SK-N-SH (cell line): Measurements from ENCODE around the gene ZNF143. TPM values are rescaled to one million over a fixed set of nuclear protein-coding genes. Genes with fewer than 3 reads are reported as not detected.
A peak's percentile ranks its signal among the peaks of the same experiment; 100 is the strongest.

Experiments
- CTCF ChIA-PET: fragments of 300-600, 350-600 bp; formaldehyde crosslinking; extraction: SDS; loops from one replicate; lab custom pipeline; 2021; lab: Yijun Ruan, JAX
- POLR2A ChIA-PET: fragments of 350-600 bp; sonication (Branson Sonifier 250); formaldehyde crosslinking; extraction: SDS; loops from one replicate; lab custom pipeline; 2020; ENCODE audit warnings: antibody characterized with exemption, inconsistent platforms; lab: Yijun Ruan, JAX
- DNase-seq: peaks from one replicate; pipeline ENCODE4 v3.0.0; 2012
- H2AFZ ChIP-seq: fragments of 200-600 bp; sonication (generic); 2 replicates; pipeline ENCODE4 v1.8.1; 2016; ENCODE audit warnings: antibody characterized with exemption, mild to moderate bottlenecking, low read depth
- H3F3A ChIP-seq: fragments of 200-600 bp; sonication (generic); replicated peaks from 2 replicates; pipeline ENCODE3; 2016; ENCODE audit warnings: antibody characterized with exemption, mild to moderate bottlenecking; ENCODE audit not compliant: insufficient read depth
- H3K27ac ChIP-seq, 2 experiments: fragments of 200-500 bp in 1 of 2; fragments of 200-600 bp in 1 of 2; sonication (Bioruptor generic) in 1 of 2; sonication (generic), shearing (Covaris generic) in 1 of 2; 2 replicates each; pipeline versions ENCODE4 v1.5.1 to v1.6.1; 2014 to 2016; ENCODE audit warnings: low read depth in 2 of 2, inconsistent platforms in 1 of 2, low read length in 1 of 2, mild to moderate bottlenecking in 1 of 2, mixed read lengths in 1 of 2
- H3K27me3 ChIP-seq: fragments of 200-600 bp; sonication (generic), shearing (Covaris generic); 2 replicates; pipeline ENCODE4 v1.6.1; 2016; ENCODE audit warnings: mixed run types; ENCODE audit not compliant: insufficient read depth
- H3K36me3 ChIP-seq, 2 experiments: fragments of 200-500 bp in 1 of 2; fragments of 200-600 bp in 1 of 2; sonication (Bioruptor generic) in 1 of 2; sonication (generic) in 1 of 2; replicated peaks in 1 of 2; 2 replicates each; pipeline versions ENCODE3 to v1.5.1; 2014 to 2016; ENCODE audit warnings: low read length in 1 of 2, mild to moderate bottlenecking in 1 of 2; ENCODE audit not compliant: insufficient read depth in 2 of 2, control insufficient read depth in 1 of 2
- H3K4me1 ChIP-seq, 2 experiments: fragments of 200-500 bp in 1 of 2; fragments of 200-600 bp in 1 of 2; sonication (Bioruptor generic) in 1 of 2; sonication (generic), shearing (Covaris generic) in 1 of 2; 2 replicates each; pipeline versions ENCODE4 v1.5.1 to v1.6.1; 2014 to 2016; ENCODE audit warnings: low read depth in 1 of 2, low read length in 1 of 2, mixed run types in 1 of 2; ENCODE audit not compliant: insufficient read depth in 2 of 2, control insufficient read depth in 1 of 2
- H3K4me2 ChIP-seq: fragments of 200-600 bp; sonication (generic), shearing (Covaris generic); 2 replicates; pipeline ENCODE4 v1.6.1; 2017; ENCODE audit warnings: mixed run types
- H3K4me3 ChIP-seq, 2 experiments: fragments of 200-500 bp in 1 of 2; fragments of 200-600 bp in 1 of 2; sonication (Bioruptor generic) in 1 of 2; sonication (generic), shearing (Covaris generic) in 1 of 2; 2 replicates each; pipeline versions ENCODE4 v1.5.1 to v1.8.1; 2014 to 2016; ENCODE audit warnings: low read depth in 2 of 2, inconsistent platforms in 1 of 2, low read length in 1 of 2, mild to moderate bottlenecking in 1 of 2, mixed read lengths in 1 of 2, moderate library complexity in 1 of 2
- H3K79me2 ChIP-seq: fragments of 200-600 bp; sonication (generic); 2 replicates; pipeline ENCODE4 v1.8.1; 2017; ENCODE audit warnings: mild to moderate bottlenecking; ENCODE audit not compliant: insufficient read depth
- H3K9ac ChIP-seq: fragments of 200-600 bp; sonication (generic); 2 replicates; pipeline ENCODE4 v1.6.1; 2017; ENCODE audit warnings: mixed run types
- H3K9me2 ChIP-seq: fragments of 200-600 bp; sonication (generic); 2 replicates; pipeline ENCODE4 v1.6.1; 2017; ENCODE audit warnings: mixed run types
- H3K9me3 ChIP-seq: fragments of 200-600 bp; sonication (generic); 2 replicates; pipeline ENCODE4 v1.6.1; 2017; ENCODE audit warnings: mixed run types, mild to moderate bottlenecking, moderate library complexity
- H4K20me1 ChIP-seq: fragments of 200-600 bp; sonication (generic); 2 replicates; pipeline ENCODE4 v1.6.1; 2017; ENCODE audit warnings: mild to moderate bottlenecking, mixed run types; ENCODE audit not compliant: insufficient read depth
- CTCF ChIP-seq: fragments of 200-600 bp; sonication (generic); IDR thresholded peaks from 2 replicates; pipeline ENCODE4 v1.6.1; 2017; ENCODE audit warnings: antibody characterized with exemption, mild to moderate bottlenecking, moderate library complexity
- FOXJ3 ChIP-seq: sonication (generic); formaldehyde crosslinking; IDR thresholded peaks from 2 replicates; pipeline ENCODE4 v1.5.1; 2020; ENCODE audit warnings: mild to moderate bottlenecking, missing genetic modification reagents
- FOXM1 ChIP-seq: IDR thresholded peaks from 2 replicates; pipeline ENCODE4 v1.4.0; 2012; ENCODE audit warnings: low read depth, mild to moderate bottlenecking
- NFIC ChIP-seq: IDR thresholded peaks from 2 replicates; pipeline ENCODE4 v1.4.0; 2012; ENCODE audit warnings: borderline replicate concordance
- RAD21 ChIP-seq: IDR thresholded peaks from 2 replicates; pipeline ENCODE4 v1.6.1; 2012; ENCODE audit warnings: mild to moderate bottlenecking, low read length
- SMC3 ChIP-seq: IDR thresholded peaks from 2 replicates; pipeline ENCODE4 v1.6.1; 2012; ENCODE audit warnings: low read depth, low read length, improper control_type of control experiment
- YY1 ChIP-seq: IDR thresholded peaks from 2 replicates; pipeline ENCODE4 v1.4.0; 2012; ENCODE audit warnings: low read depth, mild to moderate bottlenecking
- WGBS: methylation state at CpG from one replicate; pipeline ENCODE4 v1.1.6; 2017; ENCODE audit warnings: low lambda C conversion rate; 5-methylcytosine and 5-hydroxymethylcytosine counted together
- polyA plus RNA-seq, 3 experiments: library from polyadenylated mRNA; depleted of rRNA; stranded (reverse); fragments of >200 nt; gene quantifications; 2 replicates each; pipeline ENCODE4 v1.2.3, GENCODE V29; 2012

ZNF143 gene
- polyA plus RNA-seq, 1 of the 3 experiments (the other 2 are of a cell fraction) = 11.3 TPM

- no peak overlapping the region for H2AFZ ChIP-seq
- H3K27me3 ChIP-seq = no peaks in the 10 kb centered on the region
- no peak for DNase-seq
- H3K9me3 ChIP-seq = no peaks in the 10 kb centered on the region
- no peaks in the 10 kb centered on the region for H3K9me2 ChIP-seq
- H4K20me1 ChIP-seq = no peaks in the 10 kb centered on the region
- H3K79me2 ChIP-seq = no peaks in the 10 kb centered on the region
- ChIA-PET CTCF (interaction anchor here (1.2 to 4.2 kb wide), 5 partner anchors 8 to 361 kb away, joined by 4 to 34 read pairs (median 6); partner anchors contain the start of gene IPO7), POLR2A (interaction anchor here (1.4 kb wide), 1 partner anchor 38 kb away, joined by 4 read pairs; the partner anchor contains the start of gene ZNF143)
- no peak overlapping the region for H3K4me2 ChIP-seq
- H3K27ac ChIP-seq = no peak overlapping the region
- TF ChIP-seq FOXM1 = no peak
- TF ChIP-seq YY1 = no peak
- TF ChIP-seq NFIC = no peak
- TF ChIP-seq FOXJ3 (CRISPR knock-in tag) = no peak
- 74% methylated on average over 4 of the region's 4 CpGs for WGBS
- peaks cover 6% of the 10 kb centered on the region for H3F3A ChIP-seq
- H3K36me3 ChIP-seq = peaks cover 32 to 44% of the 10 kb centered on the region in 2 experiments
- no peak overlapping the region for H3K4me3 ChIP-seq
- H3K9ac ChIP-seq = no peak overlapping the region
- H3K4me1 ChIP-seq = no peaks in the 10 kb centered on the region; a peak in 1 of 4 replicates
These were observed 37.8 kb downstream of the ZNF143 start for GRCh38 chr11:9498457-9499078.

GRCh38 chr11:9506489-9507276 lies 45.9 kb downstream of the ZNF143 start:
- WGBS = 42% methylated on average over 6 of the region's 6 CpGs
- POLR2A ChIA-PET = interaction anchor here (0.7 to 1.7 kb wide), 2 partner anchors 46 to 539 kb away, joined by 4 to 6 read pairs; partner anchors contain the start of gene ZNF143
- Histone ChIP-seq H3K27ac (peak overlapping the region in 1 of 2 experiments; percentile 6; a peak in 1 of 4 replicates), H3K4me2 (no peak overlapping the region), H3F3A (peaks cover 12% of the 10 kb centered on the region), H3K9me2 (no peaks in the 10 kb centered on the region), H3K36me3 (peaks cover 11 to 13% of the 10 kb centered on the region in 2 experiments), H3K9me3 (no peaks in the 10 kb centered on the region), H3K9ac (no peak overlapping the region), H3K4me1 (no peaks in the 10 kb centered on the region), H4K20me1 (no peaks in the 10 kb centered on the region), H3K79me2 (no peaks in the 10 kb centered on the region)
- CTCF ChIA-PET = interaction anchor here (0.5 to 3.0 kb wide), 53 partner anchors 10 to 822 kb away, joined by 3 to 34 read pairs (median 4); partner anchors contain the start of gene DENND5A
- peak; percentile 71 for DNase-seq
- TF ChIP-seq RAD21 (peak; percentile 95), NFIC (no peak), SMC3 (peak; percentile 82), CTCF (peak; percentile 97)
- TF ChIP-seq, all 33 proteins: peak for 3
- H2AFZ ChIP-seq = no peak overlapping the region
- no peak overlapping the region; a peak in 1 of 4 replicates for H3K4me3 ChIP-seq
- no peaks in the 10 kb centered on the region for H3K27me3 ChIP-seq
